HUES6 (cell line): ENCODE data around the gene SLC22A23.

Experiments used
- H3K27ac ChIP-seq: 2 replicates; pipeline ENCODE4 v1.7.0; 2013; ENCODE audit warnings: low read depth, mild to moderate bottlenecking, low read length, inconsistent platforms
- H3K27me3 ChIP-seq: 2 replicates; pipeline ENCODE4 v1.6.1; 2013; ENCODE audit warnings: low read length; ENCODE audit not compliant: control insufficient read depth, insufficient read depth
- H3K36me3 ChIP-seq: 2 replicates; pipeline ENCODE4 v1.6.1; 2013; ENCODE audit warnings: low read length; ENCODE audit not compliant: control insufficient read depth, insufficient read depth
- H3K4me1 ChIP-seq: 2 replicates; pipeline ENCODE4 v1.6.1; 2013; ENCODE audit warnings: low read length; ENCODE audit not compliant: control insufficient read depth, insufficient read depth
- H3K4me3 ChIP-seq: 2 replicates; pipeline ENCODE4 v1.5.1; 2013; ENCODE audit warnings: low read depth, low read length
- H3K9ac ChIP-seq: one replicate; pipeline ENCODE4 v1.6.1; 2013; ENCODE audit warnings: mild to moderate bottlenecking, low read length
- H3K9me3 ChIP-seq: 2 replicates; pipeline ENCODE4 v1.6.1; 2013; ENCODE audit warnings: low read depth, low read length; ENCODE audit not compliant: control insufficient read depth, insufficient read depth

The SLC22A23 gene

DNA sequence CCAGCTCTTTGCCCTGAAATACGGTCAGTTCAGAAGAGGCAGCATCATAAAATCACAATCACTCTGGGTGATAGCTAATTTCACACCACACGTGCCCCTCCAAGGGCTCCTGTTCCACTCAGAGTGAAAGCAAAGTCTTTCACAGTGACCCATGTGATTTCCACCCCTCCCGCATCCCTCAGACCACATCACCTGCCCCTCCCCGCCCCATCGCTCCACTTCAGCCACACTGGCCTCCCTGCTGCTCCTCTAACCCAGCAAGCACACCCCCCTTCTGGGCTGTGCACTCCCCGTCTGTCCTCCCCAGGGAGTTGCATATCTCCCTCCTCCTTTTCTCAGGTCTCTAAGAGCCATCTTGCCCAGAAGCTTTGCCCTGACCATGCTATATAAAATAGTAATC, 123.6 kb downstream of the SLC22A23 start:
- no peak overlapping the region for H3K4me3 ChIP-seq
- no peaks in the 10 kb centered on the region for H3K36me3 ChIP-seq
- no peak overlapping the region for H3K27ac ChIP-seq
- H3K9ac ChIP-seq, result no peak overlapping the region
- peaks cover 44% of the 10 kb centered on the region for H3K4me1 ChIP-seq
- H3K9me3 ChIP-seq, result no peaks in the 10 kb centered on the region
- no peaks in the 10 kb centered on the region for H3K27me3 ChIP-seq

DNA sequence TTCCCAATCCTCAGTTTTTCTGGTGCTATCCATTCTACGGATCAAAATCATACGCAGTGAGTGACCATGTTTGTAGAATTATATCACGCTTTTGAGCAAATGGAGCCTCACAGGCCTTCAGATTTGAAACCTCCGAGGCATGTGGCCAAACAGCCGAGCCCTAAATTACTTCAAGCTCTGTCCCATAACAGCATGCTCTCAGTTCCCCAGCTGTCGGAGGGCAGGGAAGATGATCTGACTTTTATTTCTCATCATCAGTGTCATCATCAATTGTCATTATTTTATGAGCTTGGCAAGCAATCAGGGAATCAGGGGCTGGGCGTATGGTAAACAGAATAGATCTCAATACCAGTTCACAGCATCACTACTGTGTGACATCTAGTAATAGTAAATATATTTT, 124.9 kb downstream of the SLC22A23 start:
- H3K36me3 ChIP-seq, result no peaks in the 10 kb centered on the region
- no peaks in the 10 kb centered on the region for H3K9me3 ChIP-seq
- no peak overlapping the region for H3K27ac ChIP-seq
- no peak overlapping the region for H3K4me3 ChIP-seq
- peaks cover 31% of the 10 kb centered on the region for H3K4me1 ChIP-seq
- no peak overlapping the region for H3K9ac ChIP-seq
- H3K27me3 ChIP-seq, result no peaks in the 10 kb centered on the region

GRCh38 chr6:3331494-3331893, 125.4 kb downstream of the SLC22A23 start:
- Histone ChIP-seq H3K9me3 (no peaks in the 10 kb centered on the region), H3K27me3 (no peaks in the 10 kb centered on the region), H3K36me3 (no peaks in the 10 kb centered on the region), H3K9ac (no peak overlapping the region), H3K4me1 (peaks cover 35% of the 10 kb centered on the region), H3K27ac (no peak overlapping the region), H3K4me3 (no peak overlapping the region)

GRCh38 chr6:3330199-3330598, 126.7 kb downstream of the SLC22A23 start:
- Histone ChIP-seq H3K36me3 (no peaks in the 10 kb centered on the region), H3K9ac (no peak overlapping the region), H3K4me3 (no peak overlapping the region), H3K4me1 (peaks cover 33% of the 10 kb centered on the region), H3K27ac (no peak overlapping the region), H3K9me3 (no peaks in the 10 kb centered on the region), H3K27me3 (no peaks in the 10 kb centered on the region)

GRCh38 chr6:3329393-3330051, 127.3 kb downstream of the SLC22A23 start:
- Histone ChIP-seq H3K36me3 (no peaks in the 10 kb centered on the region), H3K27me3 (no peaks in the 10 kb centered on the region), H3K4me1 (peaks cover 32% of the 10 kb centered on the region), H3K27ac (no peak overlapping the region), H3K4me3 (no peak overlapping the region), H3K9ac (no peak overlapping the region), H3K9me3 (no peaks in the 10 kb centered on the region)

- no peak overlapping the region for H3K9ac ChIP-seq
Measured at GRCh38 chr6:3328796-3329195, 128.1 kb downstream of the SLC22A23 start.

DNA sequence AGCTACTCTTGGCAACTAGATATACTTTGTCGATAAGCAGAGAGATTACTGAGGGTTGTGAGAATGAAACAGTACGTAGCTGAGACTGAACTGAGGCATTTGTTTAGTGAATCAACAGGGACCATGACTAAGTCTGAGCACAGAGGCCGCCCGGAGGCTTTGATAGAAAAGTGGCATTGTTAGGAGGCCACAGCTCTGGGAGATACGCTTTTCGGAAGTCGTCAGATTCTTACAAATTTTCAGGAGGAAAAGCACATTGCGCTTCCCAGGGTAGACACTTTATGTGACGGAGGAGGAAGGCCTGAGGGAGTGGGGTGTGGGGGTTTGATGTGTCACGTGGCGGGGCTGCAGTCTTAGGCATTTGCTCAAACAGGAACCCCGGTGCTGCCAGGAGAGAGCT, 128.7 kb downstream of the SLC22A23 start:
- peaks cover 25% of the 10 kb centered on the region for H3K4me1 ChIP-seq
- no peak overlapping the region for H3K4me3 ChIP-seq
- no peak overlapping the region for H3K27ac ChIP-seq
- no peaks in the 10 kb centered on the region for H3K27me3 ChIP-seq
- H3K9ac ChIP-seq, result no peak overlapping the region
- H3K9me3 ChIP-seq, result no peaks in the 10 kb centered on the region
- H3K36me3 ChIP-seq, result no peaks in the 10 kb centered on the region

More at GRCh38 chr6:3328796-3329195, 128.1 kb downstream of the SLC22A23 start:
- Histone ChIP-seq H3K9me3 (no peaks in the 10 kb centered on the region), H3K36me3 (no peaks in the 10 kb centered on the region), H3K4me1 (peaks cover 31% of the 10 kb centered on the region), H3K27ac (no peak overlapping the region), H3K27me3 (no peaks in the 10 kb centered on the region), H3K4me3 (no peak overlapping the region)

GRCh38 chr6:3327403-3327802, 129.4 kb downstream of the SLC22A23 start:
- H3K4me3 ChIP-seq, result no peak overlapping the region
- no peak overlapping the region for H3K9ac ChIP-seq
- H3K4me1 ChIP-seq, result peaks cover 20% of the 10 kb centered on the region
- no peak overlapping the region for H3K27ac ChIP-seq
- no peaks in the 10 kb centered on the region for H3K27me3 ChIP-seq
- no peaks in the 10 kb centered on the region for H3K36me3 ChIP-seq
- H3K9me3 ChIP-seq, result no peaks in the 10 kb centered on the region

GRCh38 chr6:3326981-3327380, 129.9 kb downstream of the SLC22A23 start:
- Histone ChIP-seq H3K9me3 (no peaks in the 10 kb centered on the region), H3K4me1 (peaks cover 16% of the 10 kb centered on the region), H3K36me3 (no peaks in the 10 kb centered on the region), H3K9ac (no peak overlapping the region), H3K27ac (no peak overlapping the region), H3K4me3 (no peak overlapping the region), H3K27me3 (no peaks in the 10 kb centered on the region)

- Histone ChIP-seq H3K27ac (no peak overlapping the region), H3K27me3 (no peaks in the 10 kb centered on the region), H3K9me3 (no peaks in the 10 kb centered on the region), H3K4me3 (no peak overlapping the region), H3K4me1 (peaks cover 10% of the 10 kb centered on the region), H3K9ac (no peak overlapping the region), H3K36me3 (no peaks in the 10 kb centered on the region)
Measured at GRCh38 chr6:3326184-3326971, 130.5 kb downstream of the SLC22A23 start.

GRCh38 chr6:3325210-3325609, 131.6 kb downstream of the SLC22A23 start:
- Histone ChIP-seq H3K9me3 (no peaks in the 10 kb centered on the region), H3K27ac (no peak overlapping the region), H3K4me1 (peaks cover 10% of the 10 kb centered on the region), H3K27me3 (no peaks in the 10 kb centered on the region), H3K4me3 (no peak overlapping the region), H3K9ac (no peak overlapping the region), H3K36me3 (no peaks in the 10 kb centered on the region)
